Duodenal mucosa (tissue), 2 donors: ENCODE results near the gene DMD.

Experiments
- H3K27ac ChIP-seq: one replicate; pipeline ENCODE4 v1.7.0; 2013; ENCODE audit warnings: low read depth, low read length
- H3K27me3 ChIP-seq, 2 donors: one replicate each; pipeline ENCODE4 v1.7.0; 2013; ENCODE audit warnings: low read length in 2 of 2, control low read depth in 1 of 2; ENCODE audit not compliant: insufficient read depth in 2 of 2, control insufficient read depth in 1 of 2
- H3K36me3 ChIP-seq, 2 donors: one replicate each; pipeline ENCODE4 v1.7.0; 2013; ENCODE audit warnings: low read length in 2 of 2, control low read depth in 1 of 2; ENCODE audit not compliant: insufficient read depth in 2 of 2, control insufficient read depth in 1 of 2
- H3K4me1 ChIP-seq, 2 donors: one replicate each; pipeline ENCODE4 v1.7.0; 2013; ENCODE audit warnings: low read length in 2 of 2, control low read depth in 1 of 2; ENCODE audit not compliant: insufficient read depth in 2 of 2, control insufficient read depth in 1 of 2
- H3K4me3 ChIP-seq, 2 donors: one replicate each; pipeline ENCODE4 v1.7.0; 2013; ENCODE audit warnings: low read length in 2 of 2, low read depth in 1 of 2
- H3K9ac ChIP-seq, 2 donors: one replicate each; pipeline ENCODE4 v1.7.0; 2013; ENCODE audit warnings: low read length in 2 of 2, low read depth in 1 of 2
- H3K9me3 ChIP-seq, 2 donors: one replicate each; pipeline ENCODE4 v1.7.0; 2013; ENCODE audit warnings: low read length in 2 of 2, control low read depth in 1 of 2; ENCODE audit not compliant: control insufficient read depth in 1 of 2

Gene DMD

DNA sequence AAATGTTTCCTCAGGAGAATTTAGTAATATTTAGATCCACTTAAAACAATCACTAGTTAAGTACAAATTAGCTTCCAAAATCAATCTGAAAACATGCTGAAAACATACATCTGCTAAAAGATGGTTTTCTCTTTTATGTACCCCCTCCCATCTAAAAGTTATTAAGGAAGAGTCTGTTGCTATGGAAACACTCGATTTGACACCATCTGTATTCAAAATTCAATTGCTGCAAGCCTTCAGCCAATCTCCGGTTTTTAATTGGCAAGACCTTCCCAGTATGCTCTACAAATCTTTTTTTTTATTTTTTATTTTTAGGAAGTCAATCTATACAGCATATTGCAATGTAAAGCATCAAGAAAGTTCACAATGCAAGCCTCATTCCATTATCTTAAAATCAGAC, 1500.2 kb downstream of the DMD start:
- Histone ChIP-seq H3K4me1 (no peaks in the 10 kb centered on the region), H3K36me3 (no peaks in the 10 kb centered on the region), H3K9me3 (no peaks in the 10 kb centered on the region), H3K27me3 (no peaks in the 10 kb centered on the region), H3K9ac (no peak overlapping the region), H3K27ac (no peak overlapping the region), H3K4me3 (no peak overlapping the region)

- Histone ChIP-seq H3K9me3 (no peaks in the 10 kb centered on the region), H3K4me1 (no peaks in the 10 kb centered on the region), H3K9ac (no peak overlapping the region), H3K4me3 (no peak overlapping the region), H3K27ac (no peak overlapping the region), H3K36me3 (no peaks in the 10 kb centered on the region), H3K27me3 (no peaks in the 10 kb centered on the region)
Measured at GRCh38 chrX:31708116-31708515, 1503.2 kb downstream of the DMD start.

GRCh38 chrX:31706466-31706865, 1504.9 kb downstream of the DMD start:
- no peak overlapping the region for H3K4me3 ChIP-seq
- H3K27ac ChIP-seq = no peak overlapping the region
- H3K27me3 ChIP-seq = no peaks in the 10 kb centered on the region
- H3K4me1 ChIP-seq = no peaks in the 10 kb centered on the region
- no peaks in the 10 kb centered on the region for H3K9me3 ChIP-seq
- H3K36me3 ChIP-seq = no peaks in the 10 kb centered on the region
- H3K9ac ChIP-seq = no peak overlapping the region

- Histone ChIP-seq H3K36me3 (no peaks in the 10 kb centered on the region), H3K9me3 (no peaks in the 10 kb centered on the region), H3K4me3 (no peak overlapping the region)
Measured at GRCh38 chrX:31705816-31706215, 1505.5 kb downstream of the DMD start.

GRCh38 chrX:31704938-31705337, 1506.4 kb downstream of the DMD start:
- H3K4me1 ChIP-seq = no peaks in the 10 kb centered on the region
- no peak overlapping the region for H3K4me3 ChIP-seq
- H3K9me3 ChIP-seq = no peaks in the 10 kb centered on the region
- H3K9ac ChIP-seq = no peak overlapping the region
- no peaks in the 10 kb centered on the region for H3K27me3 ChIP-seq
- no peak overlapping the region for H3K27ac ChIP-seq
- H3K36me3 ChIP-seq = no peaks in the 10 kb centered on the region

More at GRCh38 chrX:31705816-31706215, 1505.5 kb downstream of the DMD start:
- no peaks in the 10 kb centered on the region for H3K27me3 ChIP-seq
- no peaks in the 10 kb centered on the region for H3K4me1 ChIP-seq
- H3K27ac ChIP-seq = no peak overlapping the region
- H3K9ac ChIP-seq = no peak overlapping the region

DNA sequence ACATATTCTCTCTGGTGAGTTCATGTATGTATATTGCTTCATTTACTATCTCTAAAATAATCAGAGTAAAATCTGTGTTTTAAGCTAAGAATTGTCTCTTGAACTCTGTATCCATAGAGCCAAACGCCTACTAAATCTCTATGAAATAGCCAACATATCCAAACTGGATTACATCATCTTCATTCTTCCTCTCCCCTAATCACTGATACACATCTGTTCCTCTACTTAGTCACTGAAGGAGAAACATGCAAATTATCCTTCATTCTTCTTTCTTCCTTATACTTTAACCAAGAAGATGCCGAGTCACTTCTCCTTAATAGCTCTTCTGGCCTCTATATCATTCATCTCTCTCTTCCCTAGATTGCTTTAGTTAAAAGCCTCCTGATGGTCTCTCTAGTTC, 1509.1 kb downstream of the DMD start:
- H3K4me3 ChIP-seq = no peak overlapping the region

DNA sequence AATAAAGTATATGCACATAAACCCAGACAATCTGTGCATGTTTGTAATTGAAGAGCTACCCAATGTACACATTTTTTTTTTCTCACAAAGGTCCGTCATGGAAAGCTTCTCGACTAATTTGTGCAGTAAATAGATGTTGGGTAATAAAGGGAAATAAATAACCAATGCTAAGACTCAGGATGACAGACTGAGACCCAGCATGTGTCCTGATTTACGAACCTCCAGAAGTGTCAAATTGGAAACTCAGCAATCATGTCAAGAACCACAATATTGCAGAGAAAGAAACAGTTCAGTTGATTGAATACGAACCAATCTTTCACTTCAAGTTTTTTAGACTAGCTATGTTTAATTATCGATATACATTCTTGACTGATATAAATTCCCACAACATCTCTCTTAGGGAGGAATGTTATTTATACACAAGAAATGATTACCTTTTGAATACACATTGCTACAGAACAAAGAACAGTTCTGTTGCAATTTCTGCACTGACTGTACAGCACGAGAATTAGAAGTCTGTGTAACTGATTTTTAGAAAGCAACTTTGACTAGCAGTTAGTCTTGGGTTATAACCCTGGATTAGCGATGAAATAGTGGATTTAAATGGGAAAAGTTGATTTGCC, 1513.9 kb downstream of the DMD start:
- no peaks in the 10 kb centered on the region for H3K27me3 ChIP-seq

More for the DNA sequence above, 1509.1 kb downstream of the DMD start:
- H3K9ac ChIP-seq = no peak overlapping the region
- no peaks in the 10 kb centered on the region for H3K4me1 ChIP-seq
- no peak overlapping the region for H3K27ac ChIP-seq
- no peaks in the 10 kb centered on the region for H3K27me3 ChIP-seq
- H3K9me3 ChIP-seq = no peaks in the 10 kb centered on the region
- no peaks in the 10 kb centered on the region for H3K36me3 ChIP-seq

GRCh38 chrX:31679861-31680260, 1531.5 kb downstream of the DMD start:
- no peaks in the 10 kb centered on the region for H3K36me3 ChIP-seq
- H3K27ac ChIP-seq = no peak overlapping the region
- no peaks in the 10 kb centered on the region for H3K27me3 ChIP-seq
- no peaks in the 10 kb centered on the region for H3K9me3 ChIP-seq
- H3K9ac ChIP-seq = no peak overlapping the region
- no peaks in the 10 kb centered on the region for H3K4me1 ChIP-seq
- H3K4me3 ChIP-seq = no peak overlapping the region

More for the DNA sequence above, 1513.9 kb downstream of the DMD start:
- no peaks in the 10 kb centered on the region for H3K36me3 ChIP-seq
- no peak overlapping the region for H3K9ac ChIP-seq
- H3K9me3 ChIP-seq = no peaks in the 10 kb centered on the region
- H3K4me3 ChIP-seq = no peak overlapping the region
- no peaks in the 10 kb centered on the region for H3K4me1 ChIP-seq
- H3K27ac ChIP-seq = no peak overlapping the region

DNA sequence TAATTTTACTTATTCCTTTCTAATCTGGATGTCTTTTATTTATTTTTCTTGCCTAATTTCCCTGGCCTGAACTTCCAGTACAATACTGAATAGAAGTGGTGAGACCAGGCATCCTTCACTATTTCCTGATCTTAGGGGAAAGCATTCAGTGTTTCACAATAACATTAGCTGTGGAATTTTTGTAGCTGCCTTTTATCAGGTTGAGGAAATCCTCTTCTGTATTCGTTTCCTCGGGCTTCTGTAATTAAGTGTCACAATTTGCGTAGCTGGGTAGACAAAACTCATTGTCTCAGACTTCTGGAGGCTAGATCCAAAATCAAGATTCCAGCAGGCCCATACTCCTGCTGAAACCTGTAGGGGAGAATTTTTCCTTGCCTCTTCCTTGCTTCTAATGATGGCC, 1541.1 kb downstream of the DMD start:
- H3K27me3 ChIP-seq = no peaks in the 10 kb centered on the region
- no peak overlapping the region for H3K27ac ChIP-seq
- no peaks in the 10 kb centered on the region for H3K9me3 ChIP-seq
- H3K4me1 ChIP-seq = no peaks in the 10 kb centered on the region
- H3K4me3 ChIP-seq = no peak overlapping the region
- H3K36me3 ChIP-seq = no peaks in the 10 kb centered on the region
- H3K9ac ChIP-seq = no peak overlapping the region

DNA sequence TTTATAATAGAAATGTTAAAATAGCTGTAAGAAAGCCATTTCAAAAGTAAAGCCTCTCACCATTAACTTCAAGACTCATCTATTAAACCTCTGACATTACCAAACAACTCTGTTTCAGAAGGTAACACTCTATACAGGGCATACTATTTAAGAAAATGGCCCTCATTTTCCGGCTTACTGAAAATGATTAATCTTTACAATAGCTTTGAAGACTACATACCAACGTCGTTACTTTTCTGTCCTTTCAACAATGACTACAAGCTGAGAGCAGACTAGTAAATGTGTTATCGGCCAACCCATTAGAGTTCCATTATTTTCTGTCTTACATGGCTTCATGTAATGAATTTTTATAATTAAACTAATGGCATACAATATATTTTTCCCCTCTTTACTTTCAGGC, 1545.9 kb downstream of the DMD start:
- no peaks in the 10 kb centered on the region for H3K4me1 ChIP-seq
- H3K4me3 ChIP-seq = no peak overlapping the region
- H3K9ac ChIP-seq = no peak overlapping the region
- H3K9me3 ChIP-seq = no peaks in the 10 kb centered on the region
- no peaks in the 10 kb centered on the region for H3K27me3 ChIP-seq
- H3K36me3 ChIP-seq = no peaks in the 10 kb centered on the region
- H3K27ac ChIP-seq = no peak overlapping the region

- Histone ChIP-seq H3K27ac (no peak overlapping the region), H3K4me1 (no peaks in the 10 kb centered on the region), H3K9ac (no peak overlapping the region), H3K36me3 (no peaks in the 10 kb centered on the region), H3K27me3 (no peaks in the 10 kb centered on the region), H3K9me3 (no peaks in the 10 kb centered on the region), H3K4me3 (no peak overlapping the region)
Measured at GRCh38 chrX:31663172-31663571, 1548.2 kb downstream of the DMD start.
